ENCODE data around the gene GAS7.
"Not testable (repeated sequence)": the region's sequence is repeated elsewhere in the genome, so short reads cannot be mapped to it uniquely, and the experiment has no call there.

The GAS7 gene

GRCh38 chr17:10067446-10068143 is 130.8 kb downstream of the GAS7 start:
- no peak for DNase-seq

DNA sequence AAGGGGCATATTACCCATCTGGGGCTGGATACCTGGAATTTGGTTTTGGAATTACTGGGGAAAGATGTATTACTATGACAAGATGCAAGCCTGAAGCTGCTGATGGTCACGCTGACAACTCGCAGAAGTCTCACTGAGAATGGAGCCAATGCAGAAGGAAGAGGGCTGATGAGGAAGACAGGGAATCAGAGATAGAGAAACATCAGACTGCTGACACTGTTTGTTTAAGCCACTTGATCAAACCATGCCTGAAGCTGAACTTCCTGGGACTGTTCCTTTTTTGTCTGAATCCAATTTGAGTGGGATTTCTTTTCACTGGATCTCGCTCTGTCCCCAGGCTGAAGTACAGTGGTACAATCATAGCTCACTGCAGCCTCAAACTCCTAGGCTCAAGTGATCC is 133.9 kb downstream of the GAS7 start:
- no peak for DNase-seq

DNA sequence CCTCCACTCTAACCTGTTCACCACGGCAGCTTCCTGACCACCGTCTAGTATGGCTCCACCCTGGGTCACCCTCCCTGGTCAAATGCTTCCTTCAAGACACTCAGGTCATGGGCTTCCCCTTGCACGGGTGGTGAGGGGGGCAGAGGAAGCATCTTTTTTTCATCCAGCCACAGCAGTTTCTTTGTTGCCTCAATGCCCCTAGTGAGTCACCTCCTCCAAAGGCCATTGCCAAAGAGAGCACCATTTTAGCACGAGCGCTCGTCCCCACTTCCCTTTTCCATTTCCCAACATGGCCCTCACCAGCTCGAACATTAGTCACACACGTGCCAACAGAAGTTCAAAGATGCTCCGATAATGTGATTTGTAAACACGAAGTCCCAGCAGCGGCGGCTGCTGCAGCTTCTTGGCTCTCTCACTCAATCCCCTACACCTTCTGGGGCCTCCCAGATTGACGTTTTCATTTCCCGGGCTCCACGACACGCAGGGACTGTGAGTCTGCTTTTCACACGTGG is 134.6 kb downstream of the GAS7 start:
- DNase-seq: no peak

- DNase-seq: no peak
Observed at GRCh38 chr17:10062691-10063385, 135.6 kb downstream of the GAS7 start.

DNA sequence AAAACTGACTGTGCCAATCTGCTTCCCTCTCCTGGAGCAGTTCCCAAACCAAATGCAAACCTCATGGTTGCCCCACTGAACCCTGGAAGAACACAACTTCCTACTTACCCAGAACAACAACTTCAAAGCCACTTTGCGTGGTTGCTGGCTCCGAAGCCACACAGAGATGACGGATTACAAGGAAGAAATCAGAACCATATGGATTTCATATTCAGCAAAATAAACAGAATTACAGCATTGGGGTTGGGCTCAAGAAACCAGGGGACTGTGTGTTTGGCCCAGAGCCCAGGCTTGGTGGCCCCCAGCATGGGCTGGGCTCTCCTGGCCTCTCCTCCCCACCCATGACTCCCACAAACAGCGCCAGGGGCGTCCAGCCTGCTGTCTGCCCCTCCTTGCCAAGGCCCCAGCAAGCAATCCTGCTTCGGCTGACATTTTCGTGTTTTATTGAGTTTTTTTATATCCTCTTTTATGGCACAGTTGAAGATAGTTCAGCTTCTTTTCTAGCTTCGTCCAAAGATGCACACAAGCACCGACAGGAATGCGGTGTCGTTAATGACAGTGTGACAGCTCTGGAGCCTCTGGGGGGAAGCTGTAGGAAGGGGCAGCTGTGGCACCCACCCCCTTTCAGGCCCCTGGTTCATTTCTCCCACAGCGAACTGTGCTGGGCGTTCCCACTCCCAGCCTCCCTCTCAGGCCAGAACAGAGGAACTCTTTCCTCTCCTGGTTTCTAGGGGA is 137.1 kb downstream of the GAS7 start:
- DNase-seq: no peak

DNA sequence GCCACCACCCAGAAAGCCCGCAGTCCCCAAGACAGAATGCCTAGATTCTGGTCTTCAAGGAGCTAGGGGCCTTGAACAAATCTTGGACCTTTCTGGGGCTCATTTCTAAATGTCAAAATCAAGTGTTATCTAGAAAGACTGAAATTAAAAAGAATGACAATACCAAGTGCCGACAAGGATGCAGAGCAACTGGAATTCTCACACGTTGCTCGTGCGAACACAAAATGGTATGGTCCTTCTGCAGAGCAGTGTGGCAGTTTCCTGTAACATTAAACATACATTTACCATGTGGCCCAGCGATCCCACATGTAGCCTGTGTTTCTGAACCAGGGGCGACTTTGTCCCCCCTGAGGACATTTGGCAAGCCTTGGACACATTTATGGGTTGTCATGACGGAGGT is 137.9 kb downstream of the GAS7 start:
- DNase-seq: no peak

DNA sequence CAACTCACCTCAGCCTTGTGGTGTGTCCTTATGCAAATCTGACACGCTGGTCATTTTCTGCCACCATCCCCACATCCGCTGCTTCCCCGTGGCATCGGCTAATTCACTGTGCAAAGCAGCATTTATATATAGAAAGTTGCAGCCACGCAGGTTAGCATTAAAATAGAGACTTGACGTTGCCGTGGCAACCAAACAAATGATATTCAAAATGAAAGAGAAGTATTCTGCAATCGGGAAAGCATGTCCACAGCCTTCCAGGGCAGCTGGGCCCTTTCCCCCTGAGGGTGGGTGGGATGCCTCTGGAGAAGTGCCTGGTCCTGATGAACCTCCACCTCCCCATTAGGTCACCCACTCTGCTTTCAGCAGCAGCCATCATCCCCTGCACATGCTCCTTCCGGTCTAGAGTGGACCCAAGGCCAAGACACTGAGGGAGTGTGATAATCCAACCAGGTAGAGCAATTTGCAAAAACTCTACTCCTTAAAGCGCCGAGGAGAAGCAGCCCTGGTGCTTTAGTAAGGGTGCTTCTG is 138.7 kb downstream of the GAS7 start:
- no peak for DNase-seq

GRCh38 chr17:10058921-10059683 is 139.3 kb downstream of the GAS7 start:
- no peak for DNase-seq

DNA sequence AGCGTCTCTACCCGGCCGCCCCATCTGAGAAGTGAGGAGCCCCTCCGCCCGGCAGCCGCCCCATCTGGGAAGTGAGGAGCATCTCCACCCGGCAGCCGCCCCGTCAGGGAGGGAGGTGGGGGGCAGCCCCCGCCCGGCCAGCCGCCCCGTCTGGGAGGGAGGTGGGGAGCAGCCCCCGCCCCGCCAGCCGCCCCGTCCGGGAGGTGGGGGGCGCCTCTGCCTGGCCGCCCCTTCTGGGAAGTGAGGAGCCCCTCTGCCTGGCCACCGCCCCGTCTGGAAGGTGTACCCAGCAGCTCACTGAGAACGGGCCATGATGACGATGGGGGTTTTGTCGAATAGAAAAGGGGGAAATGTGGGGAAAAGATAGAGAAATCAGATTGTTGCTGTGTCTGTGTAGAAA is 140.9 kb downstream of the GAS7 start:
- DNase-seq: not testable (repeated sequence)

DNA sequence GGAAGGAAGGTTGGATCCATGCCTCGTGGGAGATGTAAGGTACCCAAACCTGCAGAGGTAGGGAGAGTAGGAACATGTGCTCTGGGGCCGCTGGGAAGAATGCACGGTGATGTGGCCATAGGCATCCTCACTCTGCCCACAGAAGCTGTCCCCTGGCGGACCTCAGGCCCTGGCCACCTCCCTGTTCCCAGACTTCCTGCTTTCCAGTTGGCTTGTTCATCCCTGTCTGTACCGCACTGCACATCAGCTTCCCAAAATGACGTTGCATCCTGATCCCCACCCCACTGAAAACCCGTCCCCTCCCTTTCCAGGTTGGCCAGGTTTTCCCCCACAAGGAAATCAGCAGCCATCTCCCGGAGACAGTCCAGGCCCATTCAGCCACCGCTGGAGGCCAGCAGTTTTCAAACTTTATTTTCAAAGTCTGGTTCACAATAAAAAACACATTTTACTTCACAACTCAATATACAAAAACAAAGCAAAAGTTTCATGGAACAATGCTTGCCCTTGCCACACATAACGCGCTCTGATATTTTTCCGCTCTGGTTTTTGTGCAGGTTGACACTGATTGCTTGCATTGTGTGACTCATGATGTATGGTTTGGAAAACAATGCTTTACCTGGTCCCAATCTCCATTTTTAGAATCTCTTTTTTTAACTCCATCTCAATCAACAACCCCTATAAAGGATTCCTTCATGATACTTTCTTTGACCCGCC is 143.0 kb downstream of the GAS7 start:
- no peak for DNase-seq

GRCh38 chr17:10053782-10054540 is 144.4 kb downstream of the GAS7 start:
- no peak for DNase-seq

GRCh38 chr17:10052106-10052813 is 146.1 kb downstream of the GAS7 start:
- DNase-seq: no peak

- DNase-seq: no peak
Observed at GRCh38 chr17:10051112-10051511, 147.3 kb downstream of the GAS7 start.

GRCh38 chr17:10050597-10051101 is 147.8 kb downstream of the GAS7 start:
- DNase-seq: no peak

GRCh38 chr17:10048629-10049350 is 149.6 kb downstream of the GAS7 start:
- DNase-seq: no peak

GRCh38 chr17:10046786-10047785 is 151.3 kb downstream of the GAS7 start:
- DNase-seq: no peak

DNA sequence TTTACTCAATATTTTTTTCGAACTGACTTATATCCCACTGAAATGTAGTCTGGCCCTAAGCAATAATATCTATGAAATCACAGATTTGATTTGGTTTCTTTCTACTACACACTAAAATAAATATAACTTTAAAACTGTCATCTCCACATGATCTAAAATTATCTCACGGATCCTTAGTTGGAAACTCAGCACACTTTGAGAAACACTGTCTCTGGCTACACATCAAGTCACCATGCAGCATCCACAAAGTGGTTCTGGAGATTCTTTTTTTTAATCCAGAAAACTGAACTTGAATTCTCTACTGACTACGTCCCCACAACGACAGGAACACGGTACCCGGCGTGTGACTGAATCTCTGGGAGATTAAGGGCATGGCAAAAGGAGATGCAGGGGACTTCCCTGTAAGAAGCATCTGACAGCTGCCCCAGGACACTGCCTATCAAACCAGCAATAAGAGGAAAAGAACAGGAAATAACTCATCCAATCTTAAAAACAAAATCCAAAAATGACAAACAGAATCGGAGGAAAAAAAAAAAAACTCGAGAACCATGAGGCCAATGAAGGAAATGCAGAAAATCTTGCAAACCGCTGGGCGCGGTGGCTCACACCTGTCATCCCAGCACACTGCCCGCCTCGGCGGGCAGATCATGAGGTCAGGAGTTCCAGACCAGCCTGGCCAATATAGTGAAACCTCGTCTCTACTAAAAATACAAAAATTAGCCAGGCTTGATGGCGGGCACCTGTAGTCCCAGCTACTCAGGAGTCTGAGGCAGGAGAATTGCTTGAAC is 152.3 kb downstream of the GAS7 start:
- DNase-seq: no peak

All from activated CD4-positive, alpha-beta T cell treated with anti-CD3 and anti-CD28 coated beads, Interleukin-2, amount 50 U/mL, for 1 hour (primary cell).